Stomach (tissue), 9 donors: ENCODE data around the gene BANF2. TPM values are rescaled to one million over a fixed set of nuclear protein-coding genes. Genes with fewer than 3 reads are reported as not detected.
A peak's percentile ranks its signal among the peaks of the same experiment; 100 is the strongest.

Source experiments
- DNase-seq, 2 donors: peaks; one replicate each; pipeline versions ENCODE4 v3.0.0 to v3.0.0-alpha.2; 2013 to 2019
- H3K27ac ChIP-seq, 5 donors: fragments of 200-600 bp in 4 of 5; sonication (generic) in 4 of 5; one replicate each; pipeline ENCODE4 v1.5.1; 2013 to 2019; ENCODE audit warnings: mild to moderate bottlenecking in 1 of 5, moderate library complexity in 1 of 5
- H3K27me3 ChIP-seq, 3 donors: fragments of 200-600 bp; sonication (generic); one replicate each; pipeline ENCODE4 v1.5.1; 2017 to 2019; ENCODE audit warnings: mixed run types in 1 of 3
- H3K36me3 ChIP-seq, 4 donors: fragments of 200-600 bp; sonication (generic); 1 replicate in 3 of 4; 2 replicates in 1 of 4; pipeline ENCODE4 v1.5.1; 2016 to 2019
- H3K4me1 ChIP-seq, 4 donors: fragments of 200-600 bp; sonication (generic); one replicate each; pipeline ENCODE4 v1.5.1; 2016 to 2019
- H3K4me3 ChIP-seq, 4 donors: fragments of 200-600 bp; sonication (generic) in 3 of 4; one replicate each; pipeline ENCODE4 v1.5.1; 2016 to 2019; ENCODE audit warnings: mild to moderate bottlenecking in 1 of 4
- H3K9me3 ChIP-seq, 4 donors: fragments of 200-600 bp; sonication (generic); one replicate each; pipeline ENCODE4 v1.5.1; 2016 to 2019
- EP300 ChIP-seq: sonication (generic); formaldehyde crosslinking; IDR thresholded peaks from one replicate; pipeline ENCODE4 v1.6.1; 2017; ENCODE audit warnings: antibody characterized with exemption
- POLR2A ChIP-seq, 4 donors: fragments of 450-650 bp; IDR thresholded peaks; one replicate each; pipeline ENCODE4 v1.6.1; 2016; ENCODE audit warnings: antibody characterized with exemption in 4 of 4, control low read depth in 2 of 4, mild to moderate bottlenecking in 1 of 4, moderate library complexity in 1 of 4
- POLR2AphosphoS5 ChIP-seq, 3 donors: sonication (generic); formaldehyde crosslinking; IDR thresholded peaks; one replicate each; pipeline ENCODE4 v1.6.1; 2016; ENCODE audit warnings: antibody characterized with exemption in 3 of 3
- WGBS, 5 donors: extraction: QIAGEN DNeasy Blood & Tissue Kit in 3 of 5; methylation state at CpG; one replicate each; pipeline versions ENCODE4 v1.1.5 to v1.1.7; 2013 to 2018; 5-methylcytosine and 5-hydroxymethylcytosine counted together
- intact Hi-C: fragments of 100-400 bp; cut with DNase I; formaldehyde crosslinking; loops from one replicate; pipeline ENCODE4 v1.15.1; 2023; ENCODE audit warnings: low total_unique reads
- polyA plus RNA-seq, 3 donors: library from polyadenylated mRNA; stranded (reverse); fragments of 200-250 nt; gene quantifications; one replicate each; pipeline ENCODE4 v1.2.3, GENCODE V29; 2013
- total RNA-seq, 5 donors: library from RNA; depleted of rRNA; stranded (reverse); fragments of >200 nt; gene quantifications; one replicate each; pipeline versions ENCODE4 v1.1.0 to v1.2.3, GENCODE V29; 2014 to 2016
- TF ChIP-seq, protein P1 (sequence below), 7 experiments: fragments of 450-650 bp in 4 of 7; fragments of 200-600 bp in 3 of 7; sonication (generic) in 3 of 7; IDR thresholded peaks; one replicate each; pipeline ENCODE4 v1.5.1; 2016 to 2019; ENCODE audit warnings: antibody characterized with exemption in 7 of 7, control low read depth in 2 of 7, mild to moderate bottlenecking in 1 of 7
- donor health status: healthy with polysubstance abuse.
- donor health status: Bipolar disorder and iron deficiency.
- donor health status: healthy.

The BANF2 gene
- total and polyA plus RNA-seq, 8 donors = not detected

- DNase-seq = no peak
- Histone ChIP-seq H3K36me3 (peaks cover 10 to 66% (median 49%) of the 10 kb centered on the region in 4 donors), H3K4me1 (peaks cover 24 to 76% (median 39%) of the 10 kb centered on the region in 4 donors)
Measured at GRCh38 chr20:17655865-17656479, 43.8 kb upstream of the BANF2 start.

DNA sequence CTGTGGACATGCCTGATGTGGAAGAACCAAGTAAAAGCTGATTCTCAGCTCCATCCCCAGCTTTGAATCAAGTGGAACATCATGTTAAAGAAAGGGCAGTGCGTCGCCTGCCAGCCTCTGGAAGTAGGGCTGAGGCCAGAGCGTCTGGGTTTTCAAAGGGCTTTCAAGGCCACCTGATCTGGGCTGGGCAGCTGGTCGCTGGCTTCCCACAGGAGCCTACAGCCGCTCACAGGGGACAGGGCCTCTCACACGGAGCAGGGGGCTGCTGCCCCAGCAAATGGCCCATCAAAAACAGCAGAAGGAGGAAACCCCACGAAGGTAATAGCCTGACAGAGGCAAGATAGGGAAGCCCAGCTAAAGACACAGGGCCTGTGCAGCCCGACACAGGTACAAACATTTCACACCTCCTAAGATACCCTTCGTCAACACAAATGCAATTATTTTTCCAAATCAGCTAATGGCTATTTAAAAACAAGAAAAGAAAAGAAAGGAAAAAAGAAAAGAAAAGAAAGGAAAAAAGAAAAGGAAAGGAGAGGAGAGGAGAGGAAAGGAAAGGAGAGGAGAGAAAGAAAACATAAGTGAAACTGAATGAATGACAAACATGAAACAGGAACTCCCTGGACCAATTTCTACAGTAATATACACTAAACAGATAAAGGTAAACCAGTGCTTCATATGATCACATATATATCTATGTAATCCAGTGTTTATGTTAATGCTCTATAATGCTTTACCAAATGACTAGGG lies 42.5 kb upstream of the BANF2 start:
- DNase-seq = no peak
- H3K36me3 ChIP-seq = peaks cover 10 to 66% (median 49%) of the 10 kb centered on the region in 4 donors
- H3K4me3 ChIP-seq = no peak overlapping the region
- intact Hi-C loops = no loop called here
- H3K27ac ChIP-seq = peak overlapping the region in 1 of 5 donors; percentile 52
- H3K4me1 ChIP-seq = peaks cover 23 to 76% (median 39%) of the 10 kb centered on the region in 4 donors
- peaks cover 0 to 6% (median 3%) of the 10 kb centered on the region in 4 donors for H3K9me3 ChIP-seq
- no peak for TF ChIP-seq POLR2A (IDR thresholded peaks at IDR 0.05)
- no peak for TF ChIP-seq POLR2AphosphoS5 (IDR thresholded peaks at IDR 0.05)
- TF ChIP-seq EP300 = no peak
- TF ChIP-seq, protein P1, sequence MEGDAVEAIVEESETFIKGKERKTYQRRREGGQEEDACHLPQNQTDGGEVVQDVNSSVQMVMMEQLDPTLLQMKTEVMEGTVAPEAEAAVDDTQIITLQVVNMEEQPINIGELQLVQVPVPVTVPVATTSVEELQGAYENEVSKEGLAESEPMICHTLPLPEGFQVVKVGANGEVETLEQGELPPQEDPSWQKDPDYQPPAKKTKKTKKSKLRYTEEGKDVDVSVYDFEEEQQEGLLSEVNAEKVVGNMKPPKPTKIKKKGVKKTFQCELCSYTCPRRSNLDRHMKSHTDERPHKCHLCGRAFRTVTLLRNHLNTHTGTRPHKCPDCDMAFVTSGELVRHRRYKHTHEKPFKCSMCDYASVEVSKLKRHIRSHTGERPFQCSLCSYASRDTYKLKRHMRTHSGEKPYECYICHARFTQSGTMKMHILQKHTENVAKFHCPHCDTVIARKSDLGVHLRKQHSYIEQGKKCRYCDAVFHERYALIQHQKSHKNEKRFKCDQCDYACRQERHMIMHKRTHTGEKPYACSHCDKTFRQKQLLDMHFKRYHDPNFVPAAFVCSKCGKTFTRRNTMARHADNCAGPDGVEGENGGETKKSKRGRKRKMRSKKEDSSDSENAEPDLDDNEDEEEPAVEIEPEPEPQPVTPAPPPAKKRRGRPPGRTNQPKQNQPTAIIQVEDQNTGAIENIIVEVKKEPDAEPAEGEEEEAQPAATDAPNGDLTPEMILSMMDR (IDR thresholded peaks at IDR 0.05) = no peak
- H3K27me3 ChIP-seq = no peaks in the 10 kb centered on the region
- WGBS, 5 donors = 43 to 58% (median 55%) methylated on average over 7 to 9 of the region's 9 CpGs

More at GRCh38 chr20:17655865-17656479, 43.8 kb upstream of the BANF2 start:
- Histone ChIP-seq H3K27ac (peak overlapping the region in 3 of 5 donors; percentile 13 to 52 (median 31)), H3K27me3 (no peaks in the 10 kb centered on the region), H3K4me3 (no peak overlapping the region), H3K9me3 (peaks cover 0 to 6% (median 3%) of the 10 kb centered on the region in 4 donors)
- no peak for TF ChIP-seq POLR2A (IDR thresholded peaks at IDR 0.05)
- TF ChIP-seq, protein P1 (IDR thresholded peaks at IDR 0.05) = no peak
- intact Hi-C loops = no loop called here
- WGBS, 5 donors = 66 to 73% (median 71%) methylated on average over 11 of the region's 11 CpGs

DNA sequence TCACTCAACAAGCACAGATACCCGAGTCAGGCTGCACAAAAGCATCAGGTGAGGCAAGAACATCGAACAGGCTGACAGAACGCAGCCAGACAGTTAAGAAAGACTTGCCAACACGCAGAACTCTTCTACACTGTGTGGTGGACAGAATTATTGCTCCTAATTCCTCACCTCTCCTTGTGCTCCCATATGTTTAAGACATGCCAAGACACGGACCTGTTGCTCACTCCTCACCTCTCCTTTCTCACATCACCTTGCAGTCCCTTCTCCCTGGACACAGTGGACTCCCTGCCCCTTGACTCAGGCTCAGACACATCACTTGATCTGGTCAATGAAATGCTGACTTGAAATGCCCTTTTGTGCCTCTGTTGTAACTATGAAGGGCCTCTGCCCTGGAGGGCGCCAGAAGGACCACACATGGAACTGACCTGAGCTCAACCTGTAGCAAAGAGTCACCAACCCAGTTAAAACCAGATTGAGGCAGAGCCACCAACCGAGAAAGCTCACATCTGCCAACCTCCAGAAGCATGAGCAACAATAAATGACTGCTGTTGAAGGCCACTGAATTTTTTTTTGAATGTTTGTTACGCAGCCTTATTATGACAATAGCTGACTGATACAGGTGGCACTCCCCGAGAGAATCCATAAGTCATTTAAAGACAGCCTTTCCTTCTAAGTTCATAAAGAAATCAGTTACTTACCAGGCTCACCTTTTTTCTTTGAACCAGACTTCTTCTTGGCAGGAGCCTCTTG lies 41.7 kb upstream of the BANF2 start:
- H3K27ac ChIP-seq = peak overlapping the region in 1 of 5 donors; percentile 52
- WGBS, 5 donors = 78 to 92% (median 86%) methylated on average over 9 of the region's 9 CpGs
- intact Hi-C loops = no loop called here

More for the DNA sequence above, 41.7 kb upstream of the BANF2 start:
- Histone ChIP-seq H3K27me3 (no peaks in the 10 kb centered on the region), H3K36me3 (peaks cover 10 to 62% (median 47%) of the 10 kb centered on the region in 4 donors), H3K4me3 (no peak overlapping the region), H3K4me1 (peaks cover 21 to 76% (median 37%) of the 10 kb centered on the region in 4 donors), H3K9me3 (peaks cover 0 to 6% (median 3%) of the 10 kb centered on the region in 4 donors)
- DNase-seq = no peak
- TF ChIP-seq EP300 (no peak), POLR2A (IDR thresholded peaks at IDR 0.05) (no peak), POLR2AphosphoS5 (IDR thresholded peaks at IDR 0.05) (no peak)
- TF ChIP-seq, protein P1 (IDR thresholded peaks at IDR 0.05) = no peak
